Caco-2 (cell line): ENCODE results near the gene LMF1. TPM values are rescaled to one million over a fixed set of nuclear protein-coding genes. Genes with fewer than 3 reads are reported as not detected.

Experiments
- BruUV-seq: library from RNA; stranded (reverse); fragments of 400-500 nt; replicated peaks from 2 replicates; lab custom pipeline; 2021; lab: Mats Ljungman, UMichigan
- CTCF ChIA-PET: fragments of 300-600 bp; sonication (Branson Sonifier 250); formaldehyde crosslinking; loops from one replicate; lab custom pipeline; 2022; ENCODE audit warnings: antibody characterized with exemption; lab: Charles Lee
- POLR2A ChIA-PET: fragments of 300-600 bp; sonication (Branson Sonifier 250); formaldehyde crosslinking; loops from one replicate; lab custom pipeline; 2022; ENCODE audit warnings: antibody characterized with exemption; lab: Charles Lee
- DNase-seq, 2 experiments: peaks; one replicate each; pipeline versions ENCODE4 v3.0.0 to v3.0.0-alpha.2; 2020 to 2022
- H3K27me3 ChIP-seq: replicated peaks from 2 replicates; pipeline ENCODE4 v1.6.0; 2011; ENCODE audit warnings: low read length; ENCODE audit not compliant: control insufficient read depth, insufficient read depth
- H3K36me3 ChIP-seq: 2 replicates; pipeline ENCODE4 v1.5.1; 2011; ENCODE audit warnings: low read length; ENCODE audit not compliant: control insufficient read depth, insufficient read depth
- H3K4me1 ChIP-seq: fragments of 250-450 bp; sonication (Bioruptor Pico); 2 replicates; pipeline ENCODE4 v1.5.1; 2020; ENCODE audit warnings: mild to moderate bottlenecking
- H3K4me3 ChIP-seq: 2 replicates; pipeline ENCODE4 v1.5.1; 2011; ENCODE audit warnings: low read depth, mild to moderate bottlenecking, control low read depth, low read length
- H3K9me3 ChIP-seq: fragments of 250-450 bp; sonication (Bioruptor Pico); 2 replicates; pipeline ENCODE4 v1.5.1; 2020; ENCODE audit warnings: mild to moderate bottlenecking, moderate library complexity
- H3K27ac Mint-ChIP-seq: one replicate; pipeline ENCODE4 v1.8.0; 2022; ENCODE audit warnings: mixed read lengths; ENCODE audit not compliant: unreplicated experiment
- H3K27me3 Mint-ChIP-seq: one replicate; pipeline ENCODE4 v1.8.0; 2022; ENCODE audit warnings: mixed read lengths; ENCODE audit not compliant: insufficient read depth, unreplicated experiment
- H3K36me3 Mint-ChIP-seq: one replicate; pipeline ENCODE4 v1.8.0; 2022; ENCODE audit warnings: mild to moderate bottlenecking, mixed read lengths; ENCODE audit not compliant: insufficient read depth, unreplicated experiment
- H3K4me1 Mint-ChIP-seq: one replicate; pipeline ENCODE4 v1.8.0; 2022; ENCODE audit warnings: low read depth, mixed read lengths; ENCODE audit not compliant: unreplicated experiment
- H3K4me3 Mint-ChIP-seq: one replicate; pipeline ENCODE4 v1.8.0; 2022; ENCODE audit warnings: mild to moderate bottlenecking, moderate library complexity, mixed read lengths; ENCODE audit not compliant: unreplicated experiment
- H3K9me3 Mint-ChIP-seq: one replicate; pipeline ENCODE4 v1.8.0; 2022; ENCODE audit warnings: mixed read lengths; ENCODE audit not compliant: unreplicated experiment
- CTCF ChIP-seq, 2 experiments: fragments of 200-600 bp in 1 of 2; IDR thresholded peaks; 1 replicate in 1 of 2; 2 replicates in 1 of 2; pipeline versions ENCODE4 v1.5.1 to v1.8.0; 2011 to 2022; ENCODE audit warnings: antibody characterized with exemption in 1 of 2, control low read depth in 1 of 2, inconsistent platforms in 1 of 2, low read depth in 1 of 2, low read length in 1 of 2, mild to moderate bottlenecking in 1 of 2, moderate library complexity in 1 of 2; ENCODE audit not compliant: insufficient read depth in 1 of 2, severe bottlenecking in 1 of 2, unreplicated experiment in 1 of 2
- intact Hi-C: fragments of 100-400 bp; cut with micrococcal nuclease; formaldehyde crosslinking; loops from one replicate; pipeline ENCODE4 v1.10.0; 2022; ENCODE audit not compliant: unreplicated experiment
- total RNA-seq: library from RNA; stranded (reverse); gene quantifications from 2 replicates; pipeline ENCODE4 v1.2.3, GENCODE V29; 2022

The LMF1 gene
- total RNA-seq, 1 experiment from 2014 or later, result 12.3 TPM

DNA sequence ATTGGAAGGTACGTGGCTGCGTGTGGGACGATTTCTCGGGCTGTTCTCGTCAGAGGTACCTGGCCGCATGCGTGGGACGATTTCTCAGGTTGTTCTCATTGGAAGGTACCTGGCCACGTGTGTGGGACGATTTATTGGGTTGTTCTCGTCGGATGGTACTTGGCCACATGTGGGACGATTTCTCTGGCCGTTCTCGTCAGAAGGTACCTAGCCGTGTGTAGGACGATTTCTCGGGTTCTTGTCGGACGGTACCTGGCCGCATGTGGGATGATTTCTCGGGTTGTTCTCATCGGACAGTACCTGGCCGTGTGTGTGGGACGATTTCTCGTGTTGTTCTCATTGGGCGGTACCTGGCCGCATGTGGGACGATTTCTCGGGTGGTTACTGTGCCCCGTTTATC lies 120.1 kb downstream of the LMF1 start:
- Mint-ChIP-seq H3K4me3 (no peak overlapping the region), H3K27ac (no peak overlapping the region), H3K36me3 (peaks cover 17% of the 10 kb centered on the region), H3K27me3 (no peaks in the 10 kb centered on the region), H3K4me1 (no peaks in the 10 kb centered on the region), H3K9me3 (no peaks in the 10 kb centered on the region)
- POLR2A ChIA-PET, result no interaction called here
- Histone ChIP-seq H3K4me1 (no peaks in the 10 kb centered on the region), H3K9me3 (no peaks in the 10 kb centered on the region; the same call in 1 of the 2 replicates), H3K36me3 (no peaks in the 10 kb centered on the region), H3K4me3 (no peak overlapping the region), H3K27me3 (no peaks in the 10 kb centered on the region)
- no peak for TF ChIP-seq CTCF (IDR thresholded peaks at IDR 0.05; ENCODE audit: insufficient read depth in 1 of 2, low read depth in 1 of 2, low read length in 1 of 2, severe bottlenecking in 1 of 2, unreplicated experiment in 1 of 2)
- CTCF ChIA-PET, result no interaction called here
- DNase-seq, result no peak
- intact Hi-C loops, result no loop called here
- no TSS peak for BruUV-seq

- H3K27ac Mint-ChIP-seq, result no peak overlapping the region
- H3K9me3 Mint-ChIP-seq, result no peaks in the 10 kb centered on the region
- H3K36me3 Mint-ChIP-seq, result peaks cover 15% of the 10 kb centered on the region
- BruUV-seq, result no TSS peak
- TF ChIP-seq CTCF (IDR thresholded peaks at IDR 0.05; ENCODE audit: insufficient read depth in 1 of 2, low read depth in 1 of 2, low read length in 1 of 2, severe bottlenecking in 1 of 2, unreplicated experiment in 1 of 2), result no peak
- POLR2A ChIA-PET, result no interaction called here
- H3K4me3 Mint-ChIP-seq, result no peak overlapping the region
- Histone ChIP-seq H3K36me3 (no peaks in the 10 kb centered on the region), H3K27me3 (no peaks in the 10 kb centered on the region), H3K4me3 (no peak overlapping the region), H3K4me1 (no peaks in the 10 kb centered on the region), H3K9me3 (no peaks in the 10 kb centered on the region; the same call in 1 of the 2 replicates)
- H3K27me3 Mint-ChIP-seq, result peaks cover 3% of the 10 kb centered on the region
- CTCF ChIA-PET, result no interaction called here
- intact Hi-C loops, result no loop called here
- no peaks in the 10 kb centered on the region for H3K4me1 Mint-ChIP-seq
- DNase-seq, result no peak
Observed at GRCh38 chr16:848510-849253, 122.1 kb downstream of the LMF1 start.

DNA sequence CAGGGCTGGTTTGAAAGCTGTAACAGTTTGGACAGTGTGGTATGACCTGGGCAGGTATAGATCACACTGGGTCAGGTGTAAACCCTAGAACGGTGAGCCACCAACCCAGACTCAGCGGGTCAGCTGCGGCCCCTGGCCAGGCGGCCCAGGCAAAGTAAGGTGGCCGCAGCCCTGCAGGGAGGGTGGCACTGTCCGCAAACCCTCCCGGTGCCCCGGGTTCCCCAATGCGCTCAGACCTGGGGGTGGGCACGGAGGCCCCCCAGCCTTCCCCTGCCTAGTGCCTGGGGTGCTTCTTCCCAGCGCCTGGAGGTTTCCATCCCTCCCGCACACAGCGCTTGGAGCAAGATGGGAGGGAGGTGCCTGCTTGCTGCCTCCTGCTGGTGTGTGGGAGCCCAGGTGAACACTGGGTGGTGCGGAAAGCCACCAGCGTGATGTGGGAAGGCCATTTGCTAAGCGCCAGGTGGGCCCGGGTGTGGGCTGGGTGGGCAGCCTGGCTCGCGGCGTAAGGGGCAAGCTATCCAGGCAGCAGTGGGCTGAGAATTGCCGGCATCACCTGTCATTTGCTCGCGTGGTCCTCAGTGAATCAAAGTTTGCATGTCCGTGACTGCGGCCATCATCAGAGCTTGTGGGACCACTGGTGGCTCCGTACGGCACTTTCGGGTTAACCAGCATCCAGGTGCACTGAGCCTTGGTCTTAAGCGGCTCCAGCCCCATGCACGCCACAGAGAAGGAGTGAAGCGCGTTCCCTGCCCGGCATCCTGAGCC lies 122.9 kb downstream of the LMF1 start:
- no peak overlapping the region for H3K4me3 Mint-ChIP-seq
- Histone ChIP-seq H3K36me3 (no peaks in the 10 kb centered on the region), H3K4me3 (no peak overlapping the region), H3K4me1 (no peaks in the 10 kb centered on the region), H3K27me3 (no peaks in the 10 kb centered on the region), H3K9me3 (no peaks in the 10 kb centered on the region; the same call in 1 of the 2 replicates)
- BruUV-seq, result no TSS peak
- CTCF ChIA-PET, result no interaction called here
- intact Hi-C loops, result no loop called here
- H3K9me3 Mint-ChIP-seq, result no peaks in the 10 kb centered on the region
- H3K27ac Mint-ChIP-seq, result no peak overlapping the region
- H3K4me1 Mint-ChIP-seq, result no peaks in the 10 kb centered on the region
- TF ChIP-seq CTCF (IDR thresholded peaks at IDR 0.05; ENCODE audit: insufficient read depth in 1 of 2, low read depth in 1 of 2, low read length in 1 of 2, severe bottlenecking in 1 of 2, unreplicated experiment in 1 of 2), result no peak
- POLR2A ChIA-PET, result no interaction called here
- peaks cover 3% of the 10 kb centered on the region for H3K27me3 Mint-ChIP-seq
- no peak for DNase-seq
- H3K36me3 Mint-ChIP-seq, result peaks cover 10% of the 10 kb centered on the region
